Left lung (tissue), 10 donors: ENCODE results near the gene HOATZ. TPM values are rescaled to one million over a fixed set of nuclear protein-coding genes. Genes with fewer than 3 reads are reported as not detected.

Experiments used
- ATAC-seq: fragments of 200-7000 bp; cut with Tn5 transposase; one replicate; pipeline ENCODE4 v1.9.1; 2020; ENCODE audit warnings: moderate library complexity
- DNase-seq, 4 donors: peaks; one replicate each; pipeline ENCODE4 v3.0.0-alpha.2; 2013 to 2020
- H3K27ac ChIP-seq, 2 donors: fragments of 200-600 bp; sonication (generic) in 1 of 2; one replicate each; pipeline versions ENCODE4 v1.5.0 to v1.8.0; 2020 to 2021
- H3K27me3 ChIP-seq, 2 donors: fragments of 200-600 bp; sonication (generic) in 1 of 2; one replicate each; pipeline versions ENCODE4 v1.5.0 to v1.8.0; 2020 to 2021
- H3K36me3 ChIP-seq, 2 donors: fragments of 200-600 bp; sonication (generic) in 1 of 2; one replicate each; pipeline versions ENCODE4 v1.5.0 to v1.8.0; 2020 to 2021
- H3K4me1 ChIP-seq, 2 donors: fragments of 200-600 bp; one replicate each; pipeline ENCODE4 v1.8.0; 2021
- H3K4me3 ChIP-seq, 2 donors: fragments of 200-600 bp; sonication (generic) in 1 of 2; one replicate each; pipeline versions ENCODE4 v1.5.0 to v1.8.0; 2020 to 2021; ENCODE audit warnings: mild to moderate bottlenecking in 1 of 2
- H3K9me3 ChIP-seq, 2 donors: fragments of 200-600 bp; sonication (generic) in 1 of 2; one replicate each; pipeline versions ENCODE4 v1.5.0 to v1.8.0; 2020 to 2021
- CTCF ChIP-seq, 2 donors: fragments of 200-600 bp; sonication (generic) in 1 of 2; IDR thresholded peaks; one replicate each; pipeline versions ENCODE4 v1.5.0 to v1.8.0; 2021; ENCODE audit warnings: antibody characterized with exemption in 2 of 2
- intact Hi-C, 2 donors: fragments of 100-400 bp; cut with DNase I; formaldehyde crosslinking; loops; one replicate each; pipeline versions ENCODE4 v1.11.2 to v1.14.2; 2022
- polyA plus RNA-seq, 6 donors: library from polyadenylated mRNA; unstranded; fragments of 120-200 nt; gene quantifications; one replicate each; pipeline ENCODE4 v1.2.1, GENCODE V29; 2013; ENCODE audit not compliant: insufficient read length in 6 of 6
- total RNA-seq, 2 donors: library from RNA; stranded (reverse); fragmentation: NEBNext Ultra II Directional; extraction: Animal tissue kit (Norgen Biotek cat#: 25700); gene quantifications; one replicate each; pipeline ENCODE4 v1.2.1, GENCODE V29; 2021
- donor health status: DM: no; HTN: yes; CAD: no.
- donor health status: DM: no; HTN: no; CAD: no.

The HOATZ gene
- total and polyA plus RNA-seq, 8 donors: 2.0 to 13.7 (median 8.5) TPM; not detected in 1

- Histone ChIP-seq H3K9me3 (no peaks in the 10 kb centered on the region), H3K27ac (no peak overlapping the region), H3K4me1 (no peaks in the 10 kb centered on the region), H3K4me3 (no peak overlapping the region), H3K36me3 (no peaks in the 10 kb centered on the region), H3K27me3 (no peaks in the 10 kb centered on the region)
- DNase-seq (no peak), ATAC-seq (no peak)
- no peak for TF ChIP-seq CTCF (IDR thresholded peaks at IDR 0.05)
- intact Hi-C loops: no loop called here
These were observed 14.0 kb downstream of the HOATZ start for GRCh38 chr11:111528557-111528956.

DNA sequence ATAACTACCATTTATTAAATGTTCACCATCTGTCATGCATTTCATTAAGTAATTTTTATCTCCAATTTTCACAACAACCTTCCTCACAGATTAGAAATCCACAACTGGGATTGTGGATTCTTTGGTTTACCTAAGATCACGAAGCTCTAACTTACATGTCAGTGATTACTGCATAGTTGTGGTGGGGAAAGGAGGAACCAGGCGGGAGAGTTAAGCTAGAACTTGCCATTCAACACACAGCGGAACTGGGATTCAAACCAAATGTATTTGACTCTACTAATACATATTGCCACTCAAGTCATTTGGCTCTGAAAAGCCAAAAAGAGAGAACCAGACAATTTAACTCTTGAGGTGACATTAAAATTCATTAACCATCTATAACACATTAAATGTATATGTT, 15.5 kb downstream of the HOATZ start:
- H3K27ac ChIP-seq: no peak overlapping the region
- intact Hi-C loops: no loop called here
- no peaks in the 10 kb centered on the region for H3K4me1 ChIP-seq
- no peak for TF ChIP-seq CTCF (IDR thresholded peaks at IDR 0.05)
- H3K36me3 ChIP-seq: no peaks in the 10 kb centered on the region
- H3K9me3 ChIP-seq: no peaks in the 10 kb centered on the region
- H3K4me3 ChIP-seq: no peak overlapping the region
- DNase-seq: no peak
- H3K27me3 ChIP-seq: no peaks in the 10 kb centered on the region
- no peak for ATAC-seq

DNA sequence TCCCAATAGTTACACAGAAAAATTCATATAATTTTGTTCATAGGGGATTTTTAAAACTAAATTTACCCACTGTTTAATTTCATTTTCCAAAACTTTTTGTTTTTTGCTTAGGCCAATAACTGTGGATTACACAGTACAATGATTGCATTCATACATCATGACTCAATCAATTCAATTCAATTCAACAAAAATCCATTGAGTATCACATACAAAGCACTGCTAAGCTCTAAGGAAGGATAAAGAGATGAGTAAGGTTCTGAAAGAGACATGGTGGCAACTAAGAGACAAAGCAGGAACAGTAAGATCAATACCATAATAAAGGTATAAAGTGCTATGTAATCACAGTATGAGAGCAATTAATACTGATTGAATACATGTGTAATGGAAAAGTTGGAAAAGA, 16.6 kb downstream of the HOATZ start:
- Histone ChIP-seq H3K4me3 (no peak overlapping the region), H3K4me1 (no peaks in the 10 kb centered on the region), H3K36me3 (no peaks in the 10 kb centered on the region), H3K27ac (no peak overlapping the region), H3K27me3 (peaks cover 0 to 4% of the 10 kb centered on the region in 2 donors), H3K9me3 (no peaks in the 10 kb centered on the region)
- no peak for TF ChIP-seq CTCF (IDR thresholded peaks at IDR 0.05)
- DNase-seq (no peak), ATAC-seq (no peak)
- intact Hi-C loops: no loop called here

DNA sequence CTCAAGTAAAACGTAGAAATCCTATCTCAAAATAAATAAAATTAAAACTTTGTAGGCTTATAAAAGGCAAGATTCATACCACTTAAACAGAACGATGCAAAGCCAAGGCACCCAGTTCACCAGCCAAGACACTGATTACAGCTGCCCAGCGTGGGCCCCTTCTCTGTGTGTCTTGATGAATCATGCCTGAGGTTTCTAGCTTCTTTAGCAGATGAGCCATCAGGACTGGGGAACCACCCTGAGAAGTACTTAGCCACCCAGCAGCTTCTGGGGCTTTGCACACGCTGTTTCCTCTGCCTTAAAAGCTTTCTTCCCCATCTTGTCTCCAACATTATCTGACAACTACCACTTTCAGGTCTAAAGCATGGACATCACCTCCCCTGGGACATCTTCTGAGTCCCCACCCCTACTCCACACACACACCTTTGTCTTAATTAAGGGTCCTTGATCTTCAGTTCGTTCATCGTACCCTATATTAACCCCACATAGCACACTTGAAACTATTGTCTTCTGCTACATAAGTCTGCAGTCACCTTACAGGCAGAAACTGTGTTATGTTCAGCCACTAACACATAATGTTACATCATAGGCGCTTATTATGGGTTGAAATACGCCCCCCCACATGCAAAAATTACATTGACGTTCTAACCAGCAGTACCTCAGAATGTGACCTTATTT, 17.2 kb downstream of the HOATZ start:
- Histone ChIP-seq H3K4me3 (no peak overlapping the region), H3K27ac (no peak overlapping the region), H3K36me3 (no peaks in the 10 kb centered on the region), H3K9me3 (no peaks in the 10 kb centered on the region), H3K4me1 (no peaks in the 10 kb centered on the region), H3K27me3 (peaks cover under 1 to 4% of the 10 kb centered on the region in 2 donors)
- intact Hi-C loops: no loop called here
- ATAC-seq (peak; percentile 74), DNase-seq (no peak)
- no peak for TF ChIP-seq CTCF (IDR thresholded peaks at IDR 0.05)

GRCh38 chr11:111532365-111532709, 17.8 kb downstream of the HOATZ start:
- no peak for DNase-seq
- Histone ChIP-seq H3K36me3 (no peaks in the 10 kb centered on the region), H3K27ac (no peak overlapping the region), H3K4me1 (no peaks in the 10 kb centered on the region), H3K4me3 (no peak overlapping the region), H3K9me3 (no peaks in the 10 kb centered on the region), H3K27me3 (peaks cover 3 to 4% of the 10 kb centered on the region in 2 donors)
- no peak for ATAC-seq
- no peak for TF ChIP-seq CTCF (IDR thresholded peaks at IDR 0.05)
- intact Hi-C loops: no loop called here
